H9 (cell line): ENCODE measurements around the gene ECD. TPM values are rescaled to one million over a fixed set of nuclear protein-coding genes. Genes with fewer than 3 reads are reported as not detected.

Experiments
- DNase-seq: peaks from one replicate; pipeline ENCODE4 v3.0.0-alpha.2; 2017
- H2AFZ ChIP-seq: one replicate; pipeline ENCODE4 v1.6.1; 2013; ENCODE audit warnings: mild to moderate bottlenecking, low read length, control low read depth, moderate library complexity
- H2AK5ac ChIP-seq: 2 replicates; pipeline ENCODE4 v1.6.1; 2013; ENCODE audit warnings: low read length, control low read depth, mixed read lengths; ENCODE audit not compliant: insufficient read length
- H2BK120ac ChIP-seq: one replicate; pipeline ENCODE4 v1.6.1; 2013; ENCODE audit warnings: low read depth, mild to moderate bottlenecking, low read length, control low read depth, inconsistent platforms; ENCODE audit not compliant: poor library complexity, severe bottlenecking
- H2BK12ac ChIP-seq: 2 replicates; pipeline ENCODE4 v1.6.1; 2013; ENCODE audit warnings: low read length, control low read depth, mixed read lengths, low read depth; ENCODE audit not compliant: insufficient read length
- H2BK15ac ChIP-seq: 2 replicates; pipeline ENCODE4 v1.6.1; 2013; ENCODE audit warnings: low read depth, low read length, control low read depth
- H2BK20ac ChIP-seq: one replicate; pipeline ENCODE4 v1.6.1; 2013; ENCODE audit warnings: low read depth, mild to moderate bottlenecking, low read length, control low read depth, inconsistent platforms; ENCODE audit not compliant: poor library complexity, severe bottlenecking
- H2BK5ac ChIP-seq: 2 replicates; pipeline ENCODE4 v1.6.1; 2013; ENCODE audit warnings: low read length, control low read depth, mixed read lengths; ENCODE audit not compliant: insufficient read length
- H3K14ac ChIP-seq: 2 replicates; pipeline ENCODE4 v1.6.1; 2013; ENCODE audit warnings: low read length, control low read depth; ENCODE audit not compliant: insufficient read depth
- H3K18ac ChIP-seq: 2 replicates; pipeline ENCODE4 v1.6.1; 2013; ENCODE audit warnings: low read depth, mild to moderate bottlenecking, mixed read lengths, low read length, control low read depth; ENCODE audit not compliant: insufficient read length
- H3K23ac ChIP-seq: 2 replicates; pipeline ENCODE4 v1.6.1; 2013; ENCODE audit warnings: low read length, control low read depth, mixed read lengths, low read depth; ENCODE audit not compliant: insufficient read length
- H3K23me2 ChIP-seq: 2 replicates; pipeline ENCODE4 v1.6.1; 2013; ENCODE audit warnings: low read depth, mild to moderate bottlenecking, mixed read lengths, low read length, control low read depth; ENCODE audit not compliant: insufficient read length, poor library complexity, severe bottlenecking
- H3K27ac ChIP-seq: 2 replicates; pipeline ENCODE4 v1.5.1; 2013; ENCODE audit warnings: low read length, control low read depth, mixed read lengths, low read depth; ENCODE audit not compliant: insufficient read length
- H3K27me3 ChIP-seq: 2 replicates; pipeline ENCODE4 v1.6.1; 2013; ENCODE audit warnings: low read length, control low read depth, inconsistent platforms; ENCODE audit not compliant: insufficient read depth
- H3K4ac ChIP-seq: 2 replicates; pipeline ENCODE4 v1.6.1; 2013; ENCODE audit warnings: low read depth, mild to moderate bottlenecking, control low read depth, inconsistent platforms, low read length, moderate library complexity
- H3K4me1 ChIP-seq: 2 replicates; pipeline ENCODE4 v1.6.1; 2013; ENCODE audit warnings: low read length, control low read depth, inconsistent platforms; ENCODE audit not compliant: insufficient read depth
- H3K4me2 ChIP-seq: 2 replicates; pipeline ENCODE4 v1.6.1; 2013; ENCODE audit warnings: low read length, control low read depth, mixed read lengths; ENCODE audit not compliant: insufficient read length, insufficient read depth
- H3K56ac ChIP-seq: 2 replicates; pipeline ENCODE4 v1.6.1; 2013; ENCODE audit warnings: low read depth, mild to moderate bottlenecking, mixed read lengths, low read length, control low read depth; ENCODE audit not compliant: insufficient read length
- H3K79me1 ChIP-seq: 2 replicates; pipeline ENCODE4 v1.6.1; 2013; ENCODE audit warnings: low read depth, mild to moderate bottlenecking, moderate library complexity, low read length, control low read depth, inconsistent platforms; ENCODE audit not compliant: insufficient read depth, poor library complexity, severe bottlenecking
- H3K79me2 ChIP-seq: 2 replicates; pipeline ENCODE4 v1.6.1; 2013; ENCODE audit warnings: low read length, control low read depth, inconsistent platforms; ENCODE audit not compliant: insufficient read depth
- H3K9ac ChIP-seq: 2 replicates; pipeline ENCODE4 v1.6.1; 2013; ENCODE audit warnings: low read length, control low read depth, mixed read lengths; ENCODE audit not compliant: insufficient read length; ENCODE audit errors: extremely low read depth
- H3K9me3 ChIP-seq: one replicate; pipeline ENCODE4 v1.6.1; 2013; ENCODE audit warnings: low read depth, low read length, inconsistent platforms; ENCODE audit not compliant: control insufficient read depth
- H3T11ph ChIP-seq: one replicate; pipeline ENCODE4 v1.6.1; 2013; ENCODE audit warnings: mild to moderate bottlenecking, low read length, control low read depth, inconsistent platforms
- H4K20me1 ChIP-seq: one replicate; pipeline ENCODE4 v1.6.1; 2013; ENCODE audit not compliant: control insufficient read depth, insufficient read length, insufficient read depth
- H4K5ac ChIP-seq: 2 replicates; pipeline ENCODE4 v1.6.1; 2013; ENCODE audit warnings: low read depth, mild to moderate bottlenecking, mixed read lengths, low read length, control low read depth; ENCODE audit not compliant: insufficient read length
- H4K8ac ChIP-seq: replicated peaks from 2 replicates; pipeline ENCODE4 v1.6.1; 2013; ENCODE audit warnings: low read length, control low read depth, mixed read lengths, low read depth; ENCODE audit not compliant: insufficient read length
- H4K91ac ChIP-seq: 2 replicates; pipeline ENCODE4 v1.6.1; 2013; ENCODE audit warnings: low read depth, mild to moderate bottlenecking, moderate library complexity, mixed read lengths, low read length, control low read depth; ENCODE audit not compliant: insufficient read length
- H3K27ac Mint-ChIP-seq, 3 experiments: 2 replicates in 2 of 3; 3 replicates in 1 of 3; pipeline ENCODE4 v1.8.0; 2020 to 2021; ENCODE audit warnings: mixed read lengths in 3 of 3, mild to moderate bottlenecking in 1 of 3, moderate library complexity in 1 of 3
- H3K27me3 Mint-ChIP-seq: 2 replicates; pipeline ENCODE4 v1.8.0; 2021; ENCODE audit warnings: low read depth, mild to moderate bottlenecking, moderate library complexity, mixed read lengths
- H3K36me3 Mint-ChIP-seq, 3 experiments: 2 replicates in 2 of 3; 3 replicates in 1 of 3; pipeline ENCODE4 v1.8.0; 2020 to 2021; ENCODE audit warnings: low read depth in 3 of 3, mixed read lengths in 3 of 3; ENCODE audit not compliant: insufficient read depth in 1 of 3
- H3K4me1 Mint-ChIP-seq, 2 experiments: 2 replicates each; pipeline ENCODE4 v1.8.0; 2020; ENCODE audit warnings: mixed read lengths in 2 of 2
- H3K4me3 Mint-ChIP-seq, 2 experiments: 2 replicates in 1 of 2; 3 replicates in 1 of 2; pipeline ENCODE4 v1.8.0; 2020 to 2021; ENCODE audit warnings: mild to moderate bottlenecking in 2 of 2, mixed read lengths in 2 of 2, moderate library complexity in 1 of 2
- H3K9me3 Mint-ChIP-seq, 2 experiments: 2 replicates in 1 of 2; 3 replicates in 1 of 2; pipeline ENCODE4 v1.8.0; 2020; ENCODE audit warnings: mild to moderate bottlenecking in 2 of 2, mixed read lengths in 2 of 2, moderate library complexity in 1 of 2
- WGBS: extraction: QIAGEN DNeasy Blood & Tissue Kit; methylation state at CpG from one replicate; pipeline ENCODE4 v1.1.7; 2013; ENCODE audit warnings: missing lambda C conversion rate, low lambda C conversion rate, mixed read lengths; ENCODE audit not compliant: insufficient read length; ENCODE audit errors: extremely low coverage; 5-methylcytosine and 5-hydroxymethylcytosine counted together
- total RNA-seq: library from RNA; stranded (reverse); gene quantifications from 2 replicates; pipeline ENCODE4 v1.2.1, GENCODE V29; 2021
- TF ChIP-seq, protein P1 (sequence below): fragments of 200-600 bp; sonication (generic); conservative IDR thresholded peaks from 3 replicates; pipeline ENCODE4 v1.8.0; 2021; ENCODE audit warnings: antibody characterized with exemption, mild to moderate bottlenecking

ECD gene
- total RNA-seq, 1 experiment from 2014 or later, result 41.6 TPM

DNA sequence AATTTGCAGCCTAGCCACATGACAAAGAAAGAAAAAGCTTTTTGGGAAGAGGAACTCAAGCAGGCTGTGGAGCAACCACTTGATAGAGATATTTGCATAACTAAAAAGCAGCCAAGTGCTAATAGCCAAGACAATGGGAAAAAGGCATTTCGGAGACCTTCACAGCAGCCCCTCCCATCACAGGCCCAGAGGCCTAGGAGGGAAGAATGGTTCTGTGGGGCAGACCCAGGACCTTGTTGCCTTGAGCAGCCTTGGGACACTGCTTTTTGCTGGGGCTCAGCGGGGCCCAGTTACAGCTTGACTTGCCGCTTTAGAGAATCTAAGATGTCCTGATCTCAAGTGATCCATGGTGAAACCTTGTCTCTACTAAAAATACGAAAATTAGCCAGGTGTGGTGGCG lies 38.6 kb upstream of the ECD start:
- H3K23me2 ChIP-seq, result no peaks in the 10 kb centered on the region
- no peak overlapping the region for H2BK5ac ChIP-seq
- no peak overlapping the region for H3K27ac ChIP-seq
- no peaks in the 10 kb centered on the region for H4K20me1 ChIP-seq
- H3K4ac ChIP-seq, result no peak overlapping the region
- no peak overlapping the region for H3K9ac ChIP-seq
- no peak overlapping the region for H4K5ac ChIP-seq
- H2BK120ac ChIP-seq, result no peak overlapping the region
- H3K79me2 ChIP-seq, result no peaks in the 10 kb centered on the region
- no peak overlapping the region for H3K18ac ChIP-seq
- H3K4me3 Mint-ChIP-seq, result no peak overlapping the region
- no peak overlapping the region for H2BK20ac ChIP-seq
- H3K56ac ChIP-seq, result no peak overlapping the region
- TF ChIP-seq, protein P1, sequence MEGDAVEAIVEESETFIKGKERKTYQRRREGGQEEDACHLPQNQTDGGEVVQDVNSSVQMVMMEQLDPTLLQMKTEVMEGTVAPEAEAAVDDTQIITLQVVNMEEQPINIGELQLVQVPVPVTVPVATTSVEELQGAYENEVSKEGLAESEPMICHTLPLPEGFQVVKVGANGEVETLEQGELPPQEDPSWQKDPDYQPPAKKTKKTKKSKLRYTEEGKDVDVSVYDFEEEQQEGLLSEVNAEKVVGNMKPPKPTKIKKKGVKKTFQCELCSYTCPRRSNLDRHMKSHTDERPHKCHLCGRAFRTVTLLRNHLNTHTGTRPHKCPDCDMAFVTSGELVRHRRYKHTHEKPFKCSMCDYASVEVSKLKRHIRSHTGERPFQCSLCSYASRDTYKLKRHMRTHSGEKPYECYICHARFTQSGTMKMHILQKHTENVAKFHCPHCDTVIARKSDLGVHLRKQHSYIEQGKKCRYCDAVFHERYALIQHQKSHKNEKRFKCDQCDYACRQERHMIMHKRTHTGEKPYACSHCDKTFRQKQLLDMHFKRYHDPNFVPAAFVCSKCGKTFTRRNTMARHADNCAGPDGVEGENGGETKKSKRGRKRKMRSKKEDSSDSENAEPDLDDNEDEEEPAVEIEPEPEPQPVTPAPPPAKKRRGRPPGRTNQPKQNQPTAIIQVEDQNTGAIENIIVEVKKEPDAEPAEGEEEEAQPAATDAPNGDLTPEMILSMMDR, result no peak
- H4K91ac ChIP-seq, result no peak overlapping the region
- no peaks in the 10 kb centered on the region; the same call in 1 of the 2 replicates for H3K27me3 Mint-ChIP-seq
- no peak overlapping the region for H2BK15ac ChIP-seq
- no peak overlapping the region for H3K4me2 ChIP-seq
- H3K36me3 Mint-ChIP-seq, result peaks cover 22 to 48% (median 41%) of the 10 kb centered on the region in 3 experiments
- DNase-seq, result no peak
- H3K4me1 Mint-ChIP-seq, result no peaks in the 10 kb centered on the region
- H3K27me3 ChIP-seq, result no peaks in the 10 kb centered on the region
- H3K27ac Mint-ChIP-seq, result no peak overlapping the region
- H3K9me3 ChIP-seq, result peaks cover 17% of the 10 kb centered on the region
- no peak overlapping the region for H3K14ac ChIP-seq
- H2BK12ac ChIP-seq, result no peak overlapping the region
- no peak overlapping the region for H4K8ac ChIP-seq
- H3K79me1 ChIP-seq, result no peaks in the 10 kb centered on the region
- no peak overlapping the region for H2AK5ac ChIP-seq
- no peak overlapping the region for H3T11ph ChIP-seq
- no peak overlapping the region for H3K23ac ChIP-seq
- peaks cover 27 to 32% of the 10 kb centered on the region in 2 experiments for H3K9me3 Mint-ChIP-seq
- no peaks in the 10 kb centered on the region for H3K4me1 ChIP-seq
- H2AFZ ChIP-seq, result no peak overlapping the region
- WGBS, result no CpG with 5 or more reads among the region's 5 CpGs
